ENCODE data around the gene PEX26. TPM values are rescaled to one million over a fixed set of nuclear protein-coding genes. Genes with fewer than 3 reads are reported as not detected.
"Not testable (repeated sequence)": the region's sequence is repeated elsewhere in the genome, so short reads cannot be mapped to it uniquely, and the experiment has no call there.

Gene PEX26
- total and polyA plus RNA-seq, 2 donors (not counting 1 experiment from before 2014, with no cell fraction given): 10.9 to 33.4 TPM

DNA sequence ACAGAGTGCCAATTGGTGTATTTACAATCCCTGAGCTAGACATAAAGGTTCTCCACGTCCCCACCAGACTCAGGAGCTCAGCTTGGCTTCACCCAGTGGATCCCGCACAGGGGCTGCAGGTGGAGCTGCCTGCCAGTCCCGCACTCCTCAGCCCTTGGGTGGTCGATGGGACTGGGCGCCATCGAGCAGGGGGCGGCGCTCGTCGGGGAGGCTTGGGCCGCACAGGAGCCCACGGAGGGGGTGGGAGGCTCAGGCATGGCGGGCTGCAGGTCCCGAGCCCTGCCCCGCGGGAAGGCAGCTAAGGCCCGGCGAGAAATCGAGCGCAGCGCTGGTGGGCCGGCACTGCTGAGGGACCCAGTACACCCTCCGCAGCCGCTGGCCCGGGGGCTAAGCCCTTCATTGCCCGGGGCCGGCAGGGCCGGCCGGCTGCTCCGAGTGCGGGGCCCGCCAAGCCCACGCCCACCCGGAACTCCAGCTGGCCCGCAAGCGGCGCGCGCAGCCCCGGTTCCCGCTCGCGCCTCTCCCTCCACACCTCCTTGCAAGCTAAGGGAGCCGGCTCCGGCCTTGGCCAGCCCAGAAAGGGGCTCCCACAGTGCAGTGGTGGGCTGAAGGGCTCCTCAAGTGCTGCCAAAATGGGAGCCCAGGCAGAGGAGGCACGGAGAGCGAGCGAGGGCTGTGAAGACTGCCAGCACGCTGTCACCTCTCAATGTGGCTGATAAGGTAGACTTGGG lies 24.4 kb upstream of the PEX26 start:
- H3K4me3 ChIP-seq (ENCODE audit: control extremely low read depth in 1 of 5, extremely low read depth in 1 of 5, insufficient read depth in 1 of 5, low read depth in 2 of 5, low read length in 4 of 5); H3K79me2 ChIP-seq (ENCODE audit: control insufficient read depth, insufficient read depth, low read length); H3K9me3 Mint-ChIP-seq (ENCODE audit: insufficient read depth); ATAC-seq (ENCODE audit: low read depth); H3K9ac ChIP-seq (ENCODE audit: low read length); H3K27me3 ChIP-seq (replicated peaks in 1 of 4; ENCODE audit: control extremely low read depth in 1 of 4, control insufficient read depth in 3 of 4, insufficient read depth in 4 of 4, low read length in 3 of 4); intact Hi-C loops (cut with micrococcal nuclease); H3K27me3 Mint-ChIP-seq; H3K4me2 ChIP-seq (replicated peaks; ENCODE audit: low read depth, low read length, poor library complexity, severe bottlenecking); H3K36me3 ChIP-seq (replicated peaks in 1 of 2; ENCODE audit: control extremely low read depth in 1 of 2, control insufficient read depth in 1 of 2, extremely low read depth in 1 of 2, insufficient read depth in 2 of 2, low read length in 1 of 2); H4K20me1 ChIP-seq (ENCODE audit: control insufficient read depth, insufficient read depth, low read length, poor library complexity, severe bottlenecking); DNase-seq; H3K27ac ChIP-seq (ENCODE audit: low read length in 2 of 2); H3K27ac Mint-ChIP-seq; POLR2A ChIA-PET; H3K4me3 Mint-ChIP-seq; H2AFZ ChIP-seq (ENCODE audit: insufficient read depth, low read depth, low read length, poor library complexity, severe bottlenecking); H3K9me3 ChIP-seq (ENCODE audit: control extremely low read depth in 1 of 3, control insufficient read depth in 2 of 3, insufficient read depth in 1 of 3, low read length in 2 of 3): not testable (repeated sequence)
- peaks cover 29 to 33% of the 10 kb centered on the region in 2 donors for H3K4me1 ChIP-seq (ENCODE audit: control insufficient read depth in 2 of 2, insufficient read depth in 2 of 2, low read length in 2 of 2)
- CTCF ChIA-PET: interaction anchor here (1.2 to 1.6 kb wide), 2 partner anchors 10 to 23 kb away, joined by 3 to 4 read pairs; no protein-coding TSS in a partner anchor
- peaks cover 33% of the 10 kb centered on the region for H3K4me1 Mint-ChIP-seq
- WGBS (ENCODE audit: insufficient coverage): 96% methylated on average over 29 of the region's 49 CpGs

DNA sequence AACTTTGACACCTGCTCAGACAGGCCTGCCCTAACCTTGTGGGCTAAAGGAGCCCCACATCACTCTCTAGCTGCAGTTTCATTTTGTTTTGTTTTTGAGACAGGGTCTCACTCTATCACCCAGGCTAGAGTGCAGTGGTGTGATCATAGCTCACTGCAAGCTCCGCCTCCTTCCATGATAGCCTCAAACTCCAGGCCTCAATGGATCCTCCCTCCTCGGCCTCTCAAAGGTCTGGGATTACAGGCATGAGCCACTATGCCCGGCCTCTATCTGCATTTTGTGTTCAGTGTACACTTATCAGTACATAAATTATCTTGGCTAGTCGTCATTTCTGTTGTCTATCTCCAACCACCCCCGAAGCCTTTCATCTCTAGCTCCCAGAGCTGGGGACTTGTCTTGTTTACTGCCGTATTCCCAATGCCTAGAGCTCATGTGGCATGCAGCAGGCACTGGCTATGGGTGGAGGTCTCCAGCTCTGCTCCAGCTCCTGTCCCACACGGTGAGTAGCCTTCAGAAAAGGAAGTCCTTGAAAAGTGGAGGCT lies 22.1 kb upstream of the PEX26 start:
- H3K4me3 Mint-ChIP-seq: peak overlapping the region; percentile 86
- TF ChIP-seq, protein P1, sequence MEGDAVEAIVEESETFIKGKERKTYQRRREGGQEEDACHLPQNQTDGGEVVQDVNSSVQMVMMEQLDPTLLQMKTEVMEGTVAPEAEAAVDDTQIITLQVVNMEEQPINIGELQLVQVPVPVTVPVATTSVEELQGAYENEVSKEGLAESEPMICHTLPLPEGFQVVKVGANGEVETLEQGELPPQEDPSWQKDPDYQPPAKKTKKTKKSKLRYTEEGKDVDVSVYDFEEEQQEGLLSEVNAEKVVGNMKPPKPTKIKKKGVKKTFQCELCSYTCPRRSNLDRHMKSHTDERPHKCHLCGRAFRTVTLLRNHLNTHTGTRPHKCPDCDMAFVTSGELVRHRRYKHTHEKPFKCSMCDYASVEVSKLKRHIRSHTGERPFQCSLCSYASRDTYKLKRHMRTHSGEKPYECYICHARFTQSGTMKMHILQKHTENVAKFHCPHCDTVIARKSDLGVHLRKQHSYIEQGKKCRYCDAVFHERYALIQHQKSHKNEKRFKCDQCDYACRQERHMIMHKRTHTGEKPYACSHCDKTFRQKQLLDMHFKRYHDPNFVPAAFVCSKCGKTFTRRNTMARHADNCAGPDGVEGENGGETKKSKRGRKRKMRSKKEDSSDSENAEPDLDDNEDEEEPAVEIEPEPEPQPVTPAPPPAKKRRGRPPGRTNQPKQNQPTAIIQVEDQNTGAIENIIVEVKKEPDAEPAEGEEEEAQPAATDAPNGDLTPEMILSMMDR (IDR thresholded peaks at IDR 0.05): no peak
- no peak for TF ChIP-seq EZH2 (IDR thresholded peaks at IDR 0.05; ENCODE audit: borderline replicate concordance, insufficient read depth, low read depth, low read length, poor library complexity, severe bottlenecking)
- no peaks in the 10 kb centered on the region for H3K9me3 Mint-ChIP-seq (ENCODE audit: insufficient read depth)
- Histone ChIP-seq H3K4me3 (ENCODE audit: control extremely low read depth in 1 of 5, extremely low read depth in 1 of 5, insufficient read depth in 1 of 5, low read depth in 2 of 5, low read length in 4 of 5) (no peak overlapping the region), H3K27me3 (replicated peaks in 1 of 4; ENCODE audit: control extremely low read depth in 1 of 4, control insufficient read depth in 3 of 4, insufficient read depth in 4 of 4, low read length in 3 of 4) (no peaks in the 10 kb centered on the region), H3K9me3 (ENCODE audit: control extremely low read depth in 1 of 3, control insufficient read depth in 2 of 3, insufficient read depth in 1 of 3, low read length in 2 of 3) (no peaks in the 10 kb centered on the region), H3K79me2 (ENCODE audit: control insufficient read depth, insufficient read depth, low read length) (peaks cover 3% of the 10 kb centered on the region), H3K36me3 (replicated peaks in 1 of 2; ENCODE audit: control extremely low read depth in 1 of 2, control insufficient read depth in 1 of 2, extremely low read depth in 1 of 2, insufficient read depth in 2 of 2, low read length in 1 of 2) (no peaks in the 10 kb centered on the region), H3K4me1 (ENCODE audit: control insufficient read depth in 2 of 2, insufficient read depth in 2 of 2, low read length in 2 of 2) (peaks cover 30 to 43% of the 10 kb centered on the region in 2 donors), H3K9ac (ENCODE audit: low read length) (peak overlapping the region; percentile 56), H4K20me1 (ENCODE audit: control insufficient read depth, insufficient read depth, low read length, poor library complexity, severe bottlenecking) (no peaks in the 10 kb centered on the region), H3K27ac (ENCODE audit: low read length in 2 of 2) (peak overlapping the region; percentile 97 to 99), H2AFZ (ENCODE audit: insufficient read depth, low read depth, low read length, poor library complexity, severe bottlenecking) (peak overlapping the region; percentile 61), H3K4me2 (replicated peaks; ENCODE audit: low read depth, low read length, poor library complexity, severe bottlenecking) (peak overlapping the region; percentile 88)
- peak overlapping the region; percentile 99 for H3K27ac Mint-ChIP-seq
- no peak for DNase-seq
- ATAC-seq (ENCODE audit: low read depth): no peak
- 86% methylated on average over 3 of the region's 7 CpGs for WGBS (ENCODE audit: insufficient coverage)
- no peaks in the 10 kb centered on the region for H3K27me3 Mint-ChIP-seq
- CTCF ChIA-PET: interaction anchor here (0.6 to 5.3 kb wide), 9 partner anchors 14 to 225 kb away, joined by 4 to 82 read pairs (median 4); partner anchors contain the start of genes MICAL3 and PEX26
- H3K4me1 Mint-ChIP-seq: peaks cover 41% of the 10 kb centered on the region
- intact Hi-C loops (cut with micrococcal nuclease): loop anchor here (2.0 kb wide), 1 partner anchor 55 kb away; no protein-coding TSS in a partner anchor
- POLR2A ChIA-PET: interaction anchor here (0.9 to 3.1 kb wide), 8 partner anchors 13 to 59 kb away, joined by 3 to 28 read pairs (median 8); partner anchors contain the start of gene PEX26

All from B cell (primary cell).